Central memory CD8-positive, alpha-beta T cell (primary cell): ENCODE data around the gene TNFSF4.
"Not testable (repeated sequence)": the region's sequence is repeated elsewhere in the genome, so short reads cannot be mapped to it uniquely, and the experiment has no call there.

ENCODE experiments used
- ATAC-seq: fragments of 150-1000 bp; cut with Tn5 transposase; replicated peaks from 2 replicates; pipeline ENCODE4 v1.10.0; 2022; ENCODE audit warnings: mild to moderate bottlenecking, moderate FRiP score, moderate number of reproducible peaks; ENCODE audit not compliant: poor library complexity, severe bottlenecking; ENCODE audit errors: extremely low read depth
- DNase-seq, 2 donors: peaks; one replicate each; pipeline ENCODE4 v3.0.0; 2021; ENCODE audit warnings: low spot score in 2 of 2
- H3K27ac Mint-ChIP-seq: one replicate; pipeline ENCODE4 v1.8.0; 2022; ENCODE audit warnings: low read depth, mild to moderate bottlenecking, moderate library complexity, mixed read lengths
- H3K27me3 Mint-ChIP-seq: one replicate; pipeline ENCODE4 v1.8.0; 2022; ENCODE audit warnings: mixed read lengths
- H3K36me3 Mint-ChIP-seq: one replicate; pipeline ENCODE4 v1.8.0; 2022; ENCODE audit warnings: mild to moderate bottlenecking, moderate library complexity, mixed read lengths; ENCODE audit not compliant: insufficient read depth
- H3K4me1 Mint-ChIP-seq: one replicate; pipeline ENCODE4 v1.8.0; 2022; ENCODE audit warnings: mixed read lengths
- H3K4me3 Mint-ChIP-seq: one replicate; pipeline ENCODE4 v1.8.0; 2022; ENCODE audit warnings: mild to moderate bottlenecking, moderate library complexity, mixed read lengths
- H3K9me3 Mint-ChIP-seq: one replicate; pipeline ENCODE4 v1.8.0; 2022; ENCODE audit warnings: mixed read lengths

TNFSF4 gene

DNA sequence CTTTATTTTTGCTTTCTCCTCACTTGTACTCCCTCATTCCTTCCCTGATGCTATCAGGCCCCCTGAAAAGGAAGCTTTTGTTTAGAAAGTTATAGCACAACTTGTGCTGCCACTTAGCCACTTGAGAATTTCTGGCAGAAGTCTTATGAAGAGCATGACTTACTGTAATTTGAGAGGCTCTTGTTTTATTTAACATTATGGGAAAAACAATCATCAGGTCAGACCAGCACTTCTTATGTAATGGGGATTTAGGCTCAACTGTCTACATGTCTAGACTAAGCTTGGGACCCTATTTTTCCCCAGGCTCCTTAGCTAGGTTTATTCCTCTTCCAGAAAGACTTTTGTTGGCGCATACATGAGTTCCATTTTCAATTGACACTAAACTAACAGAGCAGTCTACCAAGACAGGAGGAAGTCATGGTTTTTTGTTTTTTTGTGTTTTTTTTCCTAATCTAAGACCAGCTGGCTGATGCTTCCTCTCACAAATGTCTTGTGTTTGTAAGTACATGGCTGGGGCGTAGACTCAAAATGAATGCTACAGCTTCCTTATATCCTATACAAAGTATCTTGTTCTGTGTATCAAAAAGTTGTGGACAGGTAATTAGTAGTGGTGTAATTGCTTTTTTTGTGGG lies 31.5 kb downstream of the TNFSF4 start:
- Mint-ChIP-seq H3K36me3 (no peaks in the 10 kb centered on the region), H3K27ac (no peak overlapping the region), H3K27me3 (no peaks in the 10 kb centered on the region), H3K4me1 (no peaks in the 10 kb centered on the region), H3K4me3 (no peak overlapping the region), H3K9me3 (peaks cover 6% of the 10 kb centered on the region)
- ATAC-seq (no peak), DNase-seq (no peak)

DNA sequence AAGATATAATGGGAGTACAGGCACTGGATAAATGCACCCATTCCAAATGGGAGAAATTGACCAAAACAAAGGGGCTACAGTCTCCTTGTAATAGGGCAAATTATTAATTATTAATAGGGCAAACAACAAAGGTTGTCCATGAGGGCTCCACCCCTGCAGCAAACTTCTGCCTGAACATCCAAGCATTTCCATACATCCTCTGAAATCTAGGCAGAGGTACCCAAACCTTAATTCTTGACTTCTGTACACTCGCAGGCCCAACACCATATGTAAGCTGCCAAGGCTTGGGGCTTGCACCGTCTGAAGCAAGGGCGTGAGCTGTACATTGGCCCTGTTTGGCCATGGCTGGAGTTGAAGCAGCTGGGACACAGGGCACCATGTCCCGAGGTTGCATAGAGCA lies 33.7 kb downstream of the TNFSF4 start:
- no peak overlapping the region for H3K4me3 Mint-ChIP-seq
- no peaks in the 10 kb centered on the region for H3K27me3 Mint-ChIP-seq
- no peak for DNase-seq
- H3K27ac Mint-ChIP-seq = no peak overlapping the region
- no peak for ATAC-seq
- H3K36me3 Mint-ChIP-seq = no peaks in the 10 kb centered on the region
- peaks cover 6% of the 10 kb centered on the region for H3K9me3 Mint-ChIP-seq
- no peaks in the 10 kb centered on the region for H3K4me1 Mint-ChIP-seq

- no peaks in the 10 kb centered on the region for H3K27me3 Mint-ChIP-seq
- H3K36me3 Mint-ChIP-seq = no peaks in the 10 kb centered on the region
- peaks cover 6% of the 10 kb centered on the region for H3K9me3 Mint-ChIP-seq
- H3K4me3 Mint-ChIP-seq = no peak overlapping the region
- H3K27ac Mint-ChIP-seq = no peak overlapping the region
- ATAC-seq (no peak), DNase-seq (no peak)
- no peaks in the 10 kb centered on the region for H3K4me1 Mint-ChIP-seq
Measured at GRCh38 chr1:173171152-173171551, 36.0 kb downstream of the TNFSF4 start.

DNA sequence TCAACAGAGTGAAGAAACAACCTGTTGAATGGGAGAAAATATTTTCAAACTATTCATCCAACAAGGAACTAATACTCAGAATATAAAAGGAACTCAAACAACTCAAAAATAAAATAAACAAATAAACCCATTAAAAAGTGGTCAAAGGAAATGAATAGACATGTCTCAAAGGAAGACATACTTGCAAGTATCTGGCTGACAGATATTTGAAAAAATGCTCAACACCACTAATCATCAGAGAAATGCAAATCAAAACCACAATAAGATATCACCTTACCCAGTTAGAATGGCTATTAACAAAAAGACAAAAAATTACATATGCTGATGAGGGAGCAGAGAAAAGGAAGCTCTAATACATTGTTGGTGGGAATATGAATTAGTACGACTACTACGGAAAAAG lies 38.2 kb downstream of the TNFSF4 start:
- peaks cover 2% of the 10 kb centered on the region for H3K9me3 Mint-ChIP-seq
- DNase-seq = no peak
- no peaks in the 10 kb centered on the region for H3K27me3 Mint-ChIP-seq
- ATAC-seq = no peak
- no peaks in the 10 kb centered on the region for H3K4me1 Mint-ChIP-seq
- H3K36me3 Mint-ChIP-seq = no peaks in the 10 kb centered on the region
- H3K27ac Mint-ChIP-seq = no peak overlapping the region
- no peak overlapping the region for H3K4me3 Mint-ChIP-seq

DNA sequence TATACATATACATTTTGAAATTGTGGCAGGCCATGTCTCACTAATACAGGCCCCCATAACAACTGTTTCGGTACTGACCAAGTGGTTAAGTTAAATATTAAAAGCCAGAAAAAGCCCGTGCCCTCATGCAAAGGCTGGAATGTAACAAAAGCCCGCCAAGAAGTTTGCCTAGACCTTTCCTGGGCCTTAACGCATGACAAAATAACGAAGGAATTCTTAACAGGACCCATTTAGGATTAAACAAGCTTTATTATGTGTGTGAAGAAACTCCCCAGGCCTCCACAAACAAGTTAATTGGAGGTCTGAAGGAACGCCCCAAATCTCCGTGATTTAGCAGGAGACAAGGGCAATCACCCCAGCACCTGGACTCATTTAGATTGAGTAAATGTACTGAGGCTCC lies 42.4 kb downstream of the TNFSF4 start:
- Mint-ChIP-seq H3K27ac (no peak overlapping the region), H3K4me3 (no peak overlapping the region), H3K27me3 (no peaks in the 10 kb centered on the region), H3K4me1 (peaks cover 4% of the 10 kb centered on the region), H3K9me3 (no peaks in the 10 kb centered on the region), H3K36me3 (no peaks in the 10 kb centered on the region)
- no peak for ATAC-seq
- DNase-seq = no peak

GRCh38 chr1:173164178-173164577 lies 43.0 kb downstream of the TNFSF4 start:
- H3K4me1 Mint-ChIP-seq = peaks cover 4% of the 10 kb centered on the region
- H3K36me3 Mint-ChIP-seq = no peaks in the 10 kb centered on the region
- H3K9me3 Mint-ChIP-seq = no peaks in the 10 kb centered on the region
- no peak overlapping the region for H3K27ac Mint-ChIP-seq
- DNase-seq (no peak), ATAC-seq (no peak)
- H3K27me3 Mint-ChIP-seq = no peaks in the 10 kb centered on the region
- H3K4me3 Mint-ChIP-seq = no peak overlapping the region

GRCh38 chr1:173163222-173163621 lies 43.9 kb downstream of the TNFSF4 start:
- H3K36me3 Mint-ChIP-seq = no peaks in the 10 kb centered on the region
- H3K27me3 Mint-ChIP-seq = no peaks in the 10 kb centered on the region
- no peaks in the 10 kb centered on the region for H3K9me3 Mint-ChIP-seq
- ATAC-seq (no peak), DNase-seq (no peak)
- H3K4me1 Mint-ChIP-seq = peaks cover 4% of the 10 kb centered on the region
- no peak overlapping the region for H3K4me3 Mint-ChIP-seq
- H3K27ac Mint-ChIP-seq = no peak overlapping the region

GRCh38 chr1:173162601-173163000 lies 44.5 kb downstream of the TNFSF4 start:
- ATAC-seq (no peak), DNase-seq (no peak)
- no peak overlapping the region for H3K27ac Mint-ChIP-seq
- peaks cover 4% of the 10 kb centered on the region for H3K4me1 Mint-ChIP-seq
- H3K27me3 Mint-ChIP-seq = no peaks in the 10 kb centered on the region
- H3K9me3 Mint-ChIP-seq = no peaks in the 10 kb centered on the region
- H3K4me3 Mint-ChIP-seq = no peak overlapping the region
- no peaks in the 10 kb centered on the region for H3K36me3 Mint-ChIP-seq

DNA sequence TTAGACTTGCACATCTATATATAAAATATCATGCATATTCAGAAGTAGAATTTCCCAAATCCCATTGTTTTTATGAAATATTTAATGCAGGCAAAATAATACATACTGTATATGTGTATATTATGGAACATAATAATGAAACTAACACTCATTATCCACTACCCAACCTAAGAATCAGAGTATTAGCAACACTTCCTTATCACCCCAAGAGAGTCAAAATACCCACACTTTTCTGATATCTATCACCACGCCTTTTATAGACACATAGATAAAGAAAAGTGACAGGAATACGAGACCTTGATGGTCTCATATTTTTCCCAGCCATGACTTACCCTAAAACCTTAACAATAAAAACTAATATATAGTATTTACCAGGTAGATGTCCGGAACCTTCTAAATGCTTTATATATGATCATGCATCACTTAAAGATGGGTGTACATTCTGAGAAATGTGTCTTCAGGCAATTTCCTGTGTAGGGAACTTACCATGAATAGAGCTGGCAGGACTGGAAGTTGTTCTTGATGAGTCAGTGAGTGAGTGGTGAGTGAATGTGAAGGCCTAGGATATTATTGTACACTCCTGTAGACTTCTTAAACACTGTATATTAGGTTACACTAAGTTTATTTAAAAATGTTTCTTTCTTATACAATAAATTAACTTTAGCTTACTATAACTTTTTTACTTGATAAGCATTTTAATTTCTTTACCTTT lies 45.5 kb downstream of the TNFSF4 start:
- Mint-ChIP-seq H3K27me3 (no peaks in the 10 kb centered on the region), H3K4me1 (peaks cover 4% of the 10 kb centered on the region)
- no peak for DNase-seq

GRCh38 chr1:173153964-173154363 lies 53.2 kb downstream of the TNFSF4 start:
- H3K4me3 Mint-ChIP-seq, DNase-seq: not testable (repeated sequence)

More for the DNA sequence above, 45.5 kb downstream of the TNFSF4 start:
- Mint-ChIP-seq H3K4me3 (no peak overlapping the region), H3K36me3 (no peaks in the 10 kb centered on the region), H3K9me3 (no peaks in the 10 kb centered on the region), H3K27ac (no peak overlapping the region)
- no peak for ATAC-seq

GRCh38 chr1:173153503-173153902 lies 53.6 kb downstream of the TNFSF4 start:
- Mint-ChIP-seq H3K4me3 (no peak overlapping the region), H3K9me3 (no peaks in the 10 kb centered on the region), H3K27ac (peak overlapping the region; percentile 10), H3K27me3 (peaks cover 13% of the 10 kb centered on the region), H3K4me1 (peaks cover 9% of the 10 kb centered on the region), H3K36me3 (no peaks in the 10 kb centered on the region)
- ATAC-seq (no peak), DNase-seq (no peak)

More at GRCh38 chr1:173153964-173154363, 53.2 kb downstream of the TNFSF4 start:
- not testable (repeated sequence) for H3K4me1 Mint-ChIP-seq, H3K36me3 Mint-ChIP-seq, H3K9me3 Mint-ChIP-seq, ATAC-seq
- H3K27me3 Mint-ChIP-seq = peaks cover 13% of the 10 kb centered on the region
- peak overlapping the region; percentile 10 for H3K27ac Mint-ChIP-seq

- peaks cover 9% of the 10 kb centered on the region for H3K4me1 Mint-ChIP-seq
- H3K27me3 Mint-ChIP-seq = peaks cover 16% of the 10 kb centered on the region
- H3K4me3 Mint-ChIP-seq = no peak overlapping the region
- DNase-seq (no peak), ATAC-seq (no peak)
- H3K9me3 Mint-ChIP-seq = no peaks in the 10 kb centered on the region
- H3K36me3 Mint-ChIP-seq = no peaks in the 10 kb centered on the region
- no peak overlapping the region for H3K27ac Mint-ChIP-seq
Measured at GRCh38 chr1:173152598-173152997, 54.5 kb downstream of the TNFSF4 start.

- DNase-seq (no peak), ATAC-seq (no peak)
- Mint-ChIP-seq H3K36me3 (peaks cover 1% of the 10 kb centered on the region), H3K4me1 (peaks cover 9% of the 10 kb centered on the region), H3K9me3 (peaks cover 11% of the 10 kb centered on the region), H3K27me3 (peaks cover 29% of the 10 kb centered on the region), H3K4me3 (no peak overlapping the region), H3K27ac (peak overlapping the region; percentile 27)
Measured at GRCh38 chr1:173150795-173151194, 56.3 kb downstream of the TNFSF4 start.
